ENCODE measurements around the gene ARL3.
"Not testable (repeated sequence)": the region's sequence is repeated elsewhere in the genome, so short reads cannot be mapped to it uniquely, and the experiment has no call there.

The ARL3 gene

GRCh38 chr10:102705531-102705930 is 8.7 kb downstream of the ARL3 start:
- DNase-seq (ENCODE audit: low spot score) = no peak
- no peak for TF ChIP-seq CTCF (IDR thresholded peaks at IDR 0.05; ENCODE audit: borderline replicate concordance, control extremely low read depth, extremely low read depth, insufficient read depth, missing control alignments)
- in situ Hi-C loops (cut with MboI; ENCODE audit: low sequenced_read_pairs, unreplicated experiment) = no loop called here

- no peak for DNase-seq (ENCODE audit: low spot score)
- in situ Hi-C loops (cut with MboI; ENCODE audit: low sequenced_read_pairs, unreplicated experiment) = no loop called here
- TF ChIP-seq CTCF (IDR thresholded peaks at IDR 0.05; ENCODE audit: borderline replicate concordance, control extremely low read depth, extremely low read depth, insufficient read depth, missing control alignments) = no peak
Measured at GRCh38 chr10:102704915-102705314, 9.3 kb downstream of the ARL3 start.

GRCh38 chr10:102702742-102703141 is 11.5 kb downstream of the ARL3 start:
- in situ Hi-C loops (cut with MboI; ENCODE audit: low sequenced_read_pairs, unreplicated experiment) = no loop called here
- TF ChIP-seq CTCF (IDR thresholded peaks at IDR 0.05; ENCODE audit: borderline replicate concordance, control extremely low read depth, extremely low read depth, insufficient read depth, missing control alignments) = no peak
- DNase-seq (ENCODE audit: low spot score) = no peak

GRCh38 chr10:102701796-102702195 is 12.4 kb downstream of the ARL3 start:
- in situ Hi-C loops (cut with MboI; ENCODE audit: low sequenced_read_pairs, unreplicated experiment) = no loop called here
- no peak for DNase-seq (ENCODE audit: low spot score)
- no peak for TF ChIP-seq CTCF (IDR thresholded peaks at IDR 0.05; ENCODE audit: borderline replicate concordance, control extremely low read depth, extremely low read depth, insufficient read depth, missing control alignments)

GRCh38 chr10:102701272-102701671 is 12.9 kb downstream of the ARL3 start:
- no peak for DNase-seq (ENCODE audit: low spot score)
- in situ Hi-C loops (cut with MboI; ENCODE audit: low sequenced_read_pairs, unreplicated experiment) = no loop called here
- no peak for TF ChIP-seq CTCF (IDR thresholded peaks at IDR 0.05; ENCODE audit: borderline replicate concordance, control extremely low read depth, extremely low read depth, insufficient read depth, missing control alignments)

GRCh38 chr10:102698894-102699293 is 15.3 kb downstream of the ARL3 start:
- no peak for TF ChIP-seq CTCF (IDR thresholded peaks at IDR 0.05; ENCODE audit: borderline replicate concordance, control extremely low read depth, extremely low read depth, insufficient read depth, missing control alignments)
- in situ Hi-C loops (cut with MboI; ENCODE audit: low sequenced_read_pairs, unreplicated experiment) = no loop called here

GRCh38 chr10:102696736-102697135 is 17.5 kb downstream of the ARL3 start:
- no peak for TF ChIP-seq CTCF (IDR thresholded peaks at IDR 0.05; ENCODE audit: borderline replicate concordance, control extremely low read depth, extremely low read depth, insufficient read depth, missing control alignments)
- DNase-seq (ENCODE audit: low spot score) = no peak
- in situ Hi-C loops (cut with MboI; ENCODE audit: low sequenced_read_pairs, unreplicated experiment) = no loop called here

More at GRCh38 chr10:102698894-102699293, 15.3 kb downstream of the ARL3 start:
- DNase-seq (ENCODE audit: low spot score) = no peak

GRCh38 chr10:102695401-102695800 is 18.8 kb downstream of the ARL3 start:
- DNase-seq (ENCODE audit: low spot score); in situ Hi-C loops (cut with MboI; ENCODE audit: low sequenced_read_pairs, unreplicated experiment): not testable (repeated sequence)

All from GM13976 (cell line).